Stimulated activated CD4-positive, alpha-beta T cell treated with anti-CD3 and anti-CD28 coated beads, Interleukin-2, amount 100 ng/mL, for 24 hours (primary cell): ENCODE measurements around the gene RITA1.

ENCODE experiments used
- DNase-seq, 2 donors: peaks; one replicate each; pipeline ENCODE4 v3.0.0-alpha.2; 2020

Gene RITA1

DNA sequence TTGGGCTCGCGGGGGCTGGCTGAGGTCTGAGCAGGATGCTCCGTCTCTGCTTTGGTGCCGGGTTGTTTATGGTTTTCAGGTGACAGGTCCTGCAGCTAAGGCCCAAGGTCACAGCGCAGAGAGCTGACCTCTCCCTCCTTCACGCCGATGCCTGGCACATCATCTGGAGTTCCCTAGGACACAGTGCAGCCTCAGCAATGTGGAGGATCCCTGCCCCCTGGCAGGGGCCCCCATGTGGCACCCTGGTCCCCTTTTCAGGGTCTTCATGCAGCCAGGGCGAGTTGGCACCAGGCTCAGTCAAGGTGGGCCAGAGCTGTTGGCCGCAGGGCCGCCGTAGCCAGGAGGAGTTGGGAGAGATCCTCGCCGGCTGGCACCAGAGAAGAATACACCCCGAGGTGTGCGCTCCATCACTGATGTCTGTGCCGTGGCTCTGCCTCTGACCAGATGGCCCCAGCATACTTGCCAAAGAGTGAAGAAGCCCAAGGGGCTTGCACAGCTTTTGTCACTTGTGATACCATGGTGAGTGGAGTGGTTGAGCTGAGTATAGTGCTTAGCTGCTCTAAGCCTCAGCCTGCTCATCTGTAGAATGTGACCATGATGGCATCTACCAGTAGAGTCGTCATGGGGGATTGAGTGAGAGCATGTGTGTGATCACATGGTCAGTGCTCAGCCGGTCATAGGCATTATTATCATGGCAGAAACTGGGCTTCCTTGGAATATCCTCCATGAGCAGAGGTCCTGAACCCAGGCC, 46.7 kb downstream of the RITA1 start:
- DNase-seq = no peak

DNA sequence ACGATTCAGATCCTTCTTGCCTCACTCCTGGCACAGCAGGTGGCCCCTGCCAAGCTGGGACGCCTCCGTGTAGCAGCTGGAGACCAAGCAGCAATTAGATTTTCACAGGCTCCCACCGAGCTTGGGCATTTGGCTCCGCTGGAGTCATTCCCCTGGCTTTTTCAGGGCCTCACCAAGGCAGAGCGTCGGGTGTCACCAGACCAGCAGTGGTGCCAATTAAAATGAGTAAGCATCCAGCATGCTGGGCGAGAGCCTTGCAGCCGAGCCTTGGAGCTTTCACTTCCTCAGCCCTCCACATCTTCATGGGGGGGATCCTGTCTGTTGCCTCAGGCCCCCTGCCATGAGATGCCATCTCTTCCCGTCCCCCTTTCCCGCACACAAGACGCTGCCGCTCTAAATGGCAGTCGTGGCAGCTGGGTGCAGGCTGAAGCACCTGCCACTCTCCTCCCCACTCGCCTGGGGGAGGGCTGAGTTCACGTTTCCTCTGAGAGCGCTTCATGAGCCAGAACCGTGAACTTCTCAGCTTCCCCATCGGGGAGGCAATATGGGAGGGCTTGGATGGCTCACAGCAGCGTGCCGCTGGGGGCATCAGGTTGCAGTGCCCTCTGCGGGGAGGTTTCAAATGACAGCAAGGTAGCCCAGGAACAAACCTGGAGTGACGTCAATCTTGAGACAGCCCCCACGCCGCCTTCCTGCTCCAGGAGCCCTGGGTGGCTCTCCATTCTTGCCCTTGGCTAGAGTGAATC, 47.5 kb downstream of the RITA1 start:
- peak; percentile 59 to 61 for DNase-seq

DNA sequence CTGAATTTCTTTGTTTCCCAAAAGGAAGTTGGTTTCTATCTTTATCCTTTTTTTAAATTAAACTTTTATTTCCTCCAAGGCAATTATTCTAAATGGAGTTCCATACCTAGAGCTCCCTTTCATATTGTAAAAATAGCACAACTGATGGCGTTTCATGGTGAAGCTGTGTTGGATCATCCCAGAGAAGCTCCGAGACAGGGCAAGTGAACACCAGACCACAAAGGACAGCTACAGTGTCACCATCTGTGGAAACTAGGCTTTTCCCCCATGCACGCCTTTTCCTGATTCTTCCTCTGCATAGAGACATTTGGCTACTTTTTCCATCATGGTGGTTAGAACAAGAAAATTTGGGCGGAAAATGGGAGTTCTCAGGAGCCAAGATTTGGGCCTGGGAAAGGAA, 48.4 kb downstream of the RITA1 start:
- DNase-seq = no peak

DNA sequence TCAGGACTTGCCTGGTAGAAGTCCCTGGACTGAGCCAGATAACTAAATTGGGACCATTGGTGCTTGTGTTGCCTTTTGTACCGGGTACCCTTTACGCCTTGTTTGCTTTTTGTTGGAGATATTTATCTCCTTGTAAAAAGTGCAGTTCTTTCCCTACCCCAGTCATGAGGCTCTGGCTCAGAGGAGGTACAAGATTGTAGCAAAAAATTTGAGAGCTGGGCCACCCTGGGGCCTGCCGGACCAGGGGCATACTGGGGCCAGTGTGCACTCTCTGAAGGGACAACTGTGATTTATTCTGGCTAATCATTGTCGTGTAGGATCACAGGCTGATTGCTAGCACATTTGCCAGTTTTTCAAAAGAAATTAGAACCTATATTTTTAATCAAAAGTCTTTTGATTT, 49.0 kb downstream of the RITA1 start:
- DNase-seq = no peak

DNA sequence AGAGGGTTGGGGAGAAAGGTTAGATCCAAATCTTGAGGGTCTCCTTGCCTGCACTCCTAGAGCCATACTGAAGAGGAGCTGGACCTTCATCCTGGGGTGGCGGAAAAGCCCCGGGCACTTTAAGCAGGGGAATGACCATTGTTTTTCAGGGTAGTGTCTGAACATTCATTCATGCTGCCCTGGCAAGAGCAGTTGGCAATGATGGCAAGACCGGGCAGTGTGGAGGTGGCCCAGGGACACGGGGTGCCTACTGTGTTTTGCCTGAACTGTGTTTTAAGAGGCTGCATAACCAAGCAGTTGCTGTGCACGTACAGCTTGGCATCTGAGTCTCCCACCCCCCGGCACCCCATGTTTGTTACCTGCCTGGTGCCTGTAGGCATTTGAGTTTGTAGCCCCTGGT, 50.5 kb downstream of the RITA1 start:
- DNase-seq = no peak

DNA sequence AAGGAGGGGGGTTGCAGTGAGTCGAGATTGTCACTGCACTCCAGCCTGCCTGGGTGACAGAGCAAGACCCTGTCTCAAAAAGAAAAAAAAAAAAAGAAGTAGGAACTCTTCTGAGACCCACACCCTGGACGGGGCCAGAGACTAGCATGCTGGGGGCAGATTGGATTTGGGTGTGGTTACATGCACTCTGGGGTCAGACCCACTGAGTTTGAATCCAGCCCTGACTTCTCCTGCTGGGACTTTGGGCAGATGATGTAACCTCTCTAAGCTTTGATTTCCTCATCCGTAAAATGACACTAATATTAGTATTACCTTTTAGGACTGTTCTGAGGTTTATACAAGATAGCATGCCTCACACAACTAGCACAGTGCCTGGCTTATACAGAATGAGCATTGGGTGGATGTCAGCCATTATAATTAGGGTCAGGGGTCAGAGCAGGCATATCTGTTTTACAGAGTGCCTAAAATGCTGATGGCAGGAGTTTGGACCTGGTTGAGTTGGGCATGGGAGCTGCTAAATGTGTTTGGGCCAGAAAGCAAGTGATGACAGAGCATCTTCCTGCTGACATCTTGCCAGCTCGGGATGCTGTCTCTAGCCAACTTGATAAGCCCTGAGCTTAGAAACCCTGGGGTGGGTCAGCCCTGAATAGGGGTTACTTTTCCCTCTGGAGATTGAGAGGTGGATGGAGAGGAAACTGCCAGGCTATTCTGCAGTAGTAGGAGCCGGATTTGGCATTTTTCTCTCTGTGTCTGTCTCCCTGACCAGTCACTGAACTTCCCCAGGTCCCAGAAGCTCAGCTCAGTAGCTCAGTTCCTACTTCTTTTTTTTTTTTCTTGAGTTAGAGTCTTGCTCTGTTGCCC, 51.2 kb downstream of the RITA1 start:
- DNase-seq = no peak

DNA sequence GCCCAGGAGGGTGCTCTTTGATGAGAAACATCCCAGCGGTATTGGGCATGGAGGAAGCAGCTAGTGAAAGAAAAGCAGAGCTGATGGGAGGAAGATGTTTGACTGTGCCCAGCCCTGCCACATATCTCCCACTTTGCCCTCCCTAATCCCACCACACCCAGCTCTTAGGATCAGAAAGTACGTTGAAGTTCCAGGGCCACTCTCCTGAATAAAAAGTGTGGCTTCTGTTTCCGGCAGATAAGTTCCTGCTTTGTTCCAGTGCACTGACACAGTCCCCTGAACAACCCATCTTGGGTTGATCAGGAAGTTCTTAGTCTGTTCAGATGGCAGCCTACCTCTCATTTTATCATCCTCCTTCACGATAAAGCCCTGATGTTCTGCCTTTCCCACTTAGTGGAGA, 52.2 kb downstream of the RITA1 start:
- DNase-seq = no peak

DNA sequence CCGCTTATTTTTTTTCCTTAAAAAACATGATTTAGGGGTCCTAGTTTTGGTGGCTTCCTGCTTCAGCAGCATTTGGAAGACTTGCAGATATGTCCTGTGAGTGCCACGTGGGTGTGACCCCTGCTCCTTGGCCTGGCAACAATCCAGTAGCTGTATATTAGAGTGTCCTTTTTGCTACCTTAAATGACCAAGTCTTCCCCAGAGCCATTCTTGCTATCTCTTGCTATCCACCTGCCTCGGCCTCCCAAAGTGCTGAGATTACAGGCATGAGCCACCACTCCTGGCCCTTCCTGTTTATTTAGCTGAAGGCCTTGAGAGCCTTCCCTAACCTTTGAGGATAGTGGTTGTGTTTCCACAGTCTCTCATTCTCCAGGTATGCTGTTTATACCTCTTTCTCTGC, 52.8 kb downstream of the RITA1 start:
- no peak for DNase-seq

DNA sequence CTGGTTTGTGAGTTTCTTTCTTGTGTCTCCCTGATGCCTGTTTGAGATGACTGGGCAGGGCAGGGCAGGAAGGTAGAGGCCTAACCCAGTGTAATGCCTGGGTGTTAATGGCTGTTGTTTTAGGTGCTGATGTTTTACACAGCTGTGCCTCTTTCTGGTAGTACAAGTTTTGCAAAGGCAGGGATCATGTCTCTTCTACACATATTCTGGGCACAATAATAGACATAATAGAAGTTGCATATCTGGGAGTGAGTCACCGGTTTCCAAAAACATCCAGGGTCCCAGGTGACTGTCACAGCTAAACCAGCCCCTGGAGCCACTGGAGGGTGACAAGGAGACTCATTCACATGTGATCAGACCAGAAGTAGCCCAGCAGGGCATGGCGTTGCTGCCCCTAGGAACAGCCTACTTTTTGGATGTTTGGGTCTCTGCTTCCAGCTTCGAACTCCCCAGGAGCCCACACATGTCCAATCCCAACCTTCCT, 53.8 kb downstream of the RITA1 start:
- DNase-seq = no peak

DNA sequence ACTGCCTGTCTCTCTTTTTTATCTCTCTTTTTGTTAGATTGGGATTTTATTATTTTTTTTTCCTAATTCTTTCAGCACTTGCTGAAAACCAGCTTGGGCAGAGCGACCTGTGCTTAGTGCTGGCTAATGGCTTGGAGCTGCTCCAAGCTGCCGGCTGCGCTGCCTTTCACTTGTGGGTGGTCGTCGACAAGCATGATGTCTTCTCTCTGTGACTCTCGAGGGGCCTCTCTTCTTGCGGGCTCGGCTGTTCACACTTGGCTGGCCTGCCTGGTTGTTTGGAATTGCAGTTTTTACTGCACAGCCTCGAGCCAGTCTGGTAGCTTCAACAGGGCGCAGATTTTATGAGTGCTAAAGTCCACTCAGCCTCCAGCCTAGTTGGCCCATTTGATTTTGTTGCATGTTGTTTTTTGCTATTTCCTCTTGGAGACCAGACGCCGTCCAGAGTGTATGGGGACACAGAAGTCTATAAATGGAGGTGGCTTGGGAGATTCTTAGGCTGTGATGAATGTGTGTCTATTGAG, 54.4 kb downstream of the RITA1 start:
- DNase-seq = no peak

DNA sequence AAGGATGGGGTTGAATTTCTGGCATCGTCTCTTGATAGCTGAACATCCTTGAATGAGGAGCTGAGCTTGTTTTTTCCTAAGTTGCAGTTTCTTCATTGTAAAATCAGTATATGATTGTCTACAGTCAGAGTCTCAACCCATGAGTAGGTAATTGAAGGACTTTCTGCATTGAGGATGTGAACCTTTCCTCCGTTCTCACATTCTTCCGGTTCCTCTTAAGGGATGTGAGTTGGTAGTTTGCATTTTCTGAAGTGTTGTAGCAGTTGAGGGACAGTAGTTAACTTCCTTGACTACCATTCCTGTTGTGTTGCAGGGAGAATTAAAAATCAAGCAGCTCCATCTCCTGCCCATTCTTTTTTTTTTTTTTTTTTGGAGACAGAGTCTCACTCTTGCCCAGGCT, 54.9 kb downstream of the RITA1 start:
- DNase-seq = no peak

DNA sequence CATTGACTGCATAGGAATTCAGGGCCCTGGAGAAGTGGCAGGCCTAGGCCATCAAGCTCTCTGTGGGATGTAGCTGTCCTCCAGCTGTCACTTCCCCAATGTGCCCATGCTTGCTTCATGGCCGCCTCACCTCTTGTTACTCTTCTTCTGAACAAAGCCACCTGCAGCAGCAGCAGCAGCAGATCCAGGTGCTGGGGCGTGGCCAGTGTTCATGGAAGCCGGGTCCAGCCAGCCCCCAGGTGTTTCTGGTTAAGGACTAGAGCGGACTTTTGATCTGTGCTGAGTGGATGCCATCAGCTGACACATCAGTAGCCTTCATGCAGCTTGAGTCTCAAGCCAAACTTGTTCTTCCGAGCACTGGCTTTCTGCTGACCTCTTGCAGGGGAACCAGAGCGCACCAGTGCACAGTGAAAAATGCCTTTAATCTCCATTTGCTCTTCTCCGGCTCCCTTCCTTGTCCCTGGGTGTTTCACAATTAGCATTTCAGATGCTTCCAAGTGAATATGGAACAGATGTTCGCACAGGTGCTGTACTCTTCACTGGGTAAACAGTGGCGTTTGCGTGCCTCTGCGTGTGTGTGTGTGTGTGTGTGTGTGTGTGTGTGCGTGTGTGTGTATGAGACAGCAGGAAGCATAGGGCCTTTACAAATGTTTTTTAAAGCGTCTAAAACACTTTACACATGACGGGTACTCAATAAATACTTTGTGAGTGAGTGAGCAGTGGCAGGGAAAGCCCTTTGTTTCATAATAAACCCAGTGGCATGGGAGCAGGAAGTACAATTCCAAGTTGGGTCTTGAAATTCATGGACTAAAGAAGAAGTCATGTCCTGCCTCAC, 55.9 kb downstream of the RITA1 start:
- no peak for DNase-seq
